GM12873 (cell line): ENCODE data around the gene ERICH2.

Experiments
- TF ChIP-seq, protein P1 (sequence below): IDR thresholded peaks from 2 replicates; pipeline ENCODE4 v1.5.1; 2012; ENCODE audit warnings: low read depth, mild to moderate bottlenecking, moderate library complexity, low read length, control low read depth; ENCODE audit not compliant: insufficient read depth; ENCODE audit errors: missing control alignments

The ERICH2 gene

DNA sequence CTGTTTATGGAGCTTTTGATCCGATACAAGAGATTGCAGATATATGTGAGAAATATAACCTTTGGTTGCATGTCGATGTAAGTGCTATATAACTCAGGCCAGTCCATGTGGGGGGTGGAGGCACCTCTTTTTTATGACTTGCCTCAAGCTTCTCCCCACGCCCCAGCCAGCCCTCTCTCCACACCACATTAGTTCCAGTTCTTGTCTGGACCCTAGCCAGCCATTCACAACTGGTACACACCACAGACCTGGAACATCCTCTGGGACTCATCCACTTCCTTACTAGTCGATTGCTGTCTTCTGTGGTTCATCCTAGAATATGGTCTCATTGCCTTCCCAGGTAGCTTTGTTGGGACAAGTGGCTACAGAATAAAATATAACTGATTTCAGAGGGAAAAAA is 77.5 kb downstream of the ERICH2 start:
- TF ChIP-seq, protein P1, sequence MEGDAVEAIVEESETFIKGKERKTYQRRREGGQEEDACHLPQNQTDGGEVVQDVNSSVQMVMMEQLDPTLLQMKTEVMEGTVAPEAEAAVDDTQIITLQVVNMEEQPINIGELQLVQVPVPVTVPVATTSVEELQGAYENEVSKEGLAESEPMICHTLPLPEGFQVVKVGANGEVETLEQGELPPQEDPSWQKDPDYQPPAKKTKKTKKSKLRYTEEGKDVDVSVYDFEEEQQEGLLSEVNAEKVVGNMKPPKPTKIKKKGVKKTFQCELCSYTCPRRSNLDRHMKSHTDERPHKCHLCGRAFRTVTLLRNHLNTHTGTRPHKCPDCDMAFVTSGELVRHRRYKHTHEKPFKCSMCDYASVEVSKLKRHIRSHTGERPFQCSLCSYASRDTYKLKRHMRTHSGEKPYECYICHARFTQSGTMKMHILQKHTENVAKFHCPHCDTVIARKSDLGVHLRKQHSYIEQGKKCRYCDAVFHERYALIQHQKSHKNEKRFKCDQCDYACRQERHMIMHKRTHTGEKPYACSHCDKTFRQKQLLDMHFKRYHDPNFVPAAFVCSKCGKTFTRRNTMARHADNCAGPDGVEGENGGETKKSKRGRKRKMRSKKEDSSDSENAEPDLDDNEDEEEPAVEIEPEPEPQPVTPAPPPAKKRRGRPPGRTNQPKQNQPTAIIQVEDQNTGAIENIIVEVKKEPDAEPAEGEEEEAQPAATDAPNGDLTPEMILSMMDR: no peak
